ENCODE results near the gene VPS4B.
"Not testable (repeated sequence)": the region's sequence is repeated elsewhere in the genome, so short reads cannot be mapped to it uniquely, and the experiment has no call there.

VPS4B gene

GRCh38 chr18:63422087-63422863 lies at the start of gene VPS4B:
Gene VPS4B, minus strand, starts transcription at chr18:63422476. Its CDS starts 217 bp downstream, at chr18:63422259.
- DNase-seq = peak; percentile 99

GRCh38 chr18:63470751-63471150 lies 48.5 kb upstream of the VPS4B start:
- no peak for DNase-seq

GRCh38 chr18:63468575-63468974 lies 46.3 kb upstream of the VPS4B start:
- DNase-seq = no peak

- DNase-seq = no peak
Observed at GRCh38 chr18:63467699-63468098, 45.4 kb upstream of the VPS4B start.

- DNase-seq = no peak
Observed at GRCh38 chr18:63465059-63465458, 42.8 kb upstream of the VPS4B start.

- no peak for DNase-seq
Observed at GRCh38 chr18:63464434-63464833, 42.2 kb upstream of the VPS4B start.

- DNase-seq = no peak
Observed at GRCh38 chr18:63460414-63460813, 38.1 kb upstream of the VPS4B start.

GRCh38 chr18:63457977-63458376 lies 35.7 kb upstream of the VPS4B start:
- no peak for DNase-seq

GRCh38 chr18:63454497-63454896 lies 32.2 kb upstream of the VPS4B start:
- no peak for DNase-seq

GRCh38 chr18:63452751-63453150 lies 30.5 kb upstream of the VPS4B start:
- not testable (repeated sequence) for DNase-seq

- no peak for DNase-seq
Observed at GRCh38 chr18:63451799-63452660, 29.8 kb upstream of the VPS4B start.

- DNase-seq = no peak
Observed at GRCh38 chr18:63449426-63449825, 27.1 kb upstream of the VPS4B start.

- DNase-seq = no peak
Observed at GRCh38 chr18:63447066-63447465, 24.8 kb upstream of the VPS4B start.

GRCh38 chr18:63446266-63446665 lies 24.0 kb upstream of the VPS4B start:
- DNase-seq = no peak

GRCh38 chr18:63445037-63445436 lies 22.8 kb upstream of the VPS4B start:
- DNase-seq = no peak

GRCh38 chr18:63444580-63444979 lies 22.3 kb upstream of the VPS4B start:
- no peak for DNase-seq

- DNase-seq = no peak
Observed at GRCh38 chr18:63443829-63444228, 21.6 kb upstream of the VPS4B start.

- no peak for DNase-seq
Observed at GRCh38 chr18:63440881-63441280, 18.6 kb upstream of the VPS4B start.

GRCh38 chr18:63440219-63440618 lies 17.9 kb upstream of the VPS4B start:
- DNase-seq = no peak

GRCh38 chr18:63439334-63439733 lies 17.1 kb upstream of the VPS4B start:
- peak; percentile 64 for DNase-seq

- DNase-seq = no peak
Observed at GRCh38 chr18:63438181-63438580, 15.9 kb upstream of the VPS4B start.

- no peak for DNase-seq
Observed at GRCh38 chr18:63433334-63433866, 11.1 kb upstream of the VPS4B start.

GRCh38 chr18:63431180-63431579 lies 8.9 kb upstream of the VPS4B start:
- no peak for DNase-seq

- no peak for DNase-seq
Observed at GRCh38 chr18:63430526-63430925, 8.2 kb upstream of the VPS4B start.
